Stimulated activated naive CD8-positive, alpha-beta T cell treated with anti-CD3 and anti-CD28 coated beads, Interleukin-15, Interleukin-2, amounts not matched to agents 100 ng/mL and 50 ng/mL, for 24 hours (primary cell): ENCODE measurements around the gene TTC21B.
"Not testable (repeated sequence)": the region's sequence is repeated elsewhere in the genome, so short reads cannot be mapped to it uniquely, and the experiment has no call there.

ENCODE experiments used
- H3K27ac Mint-ChIP-seq: one replicate; pipeline ENCODE4 v1.8.0; 2021; ENCODE audit warnings: mild to moderate bottlenecking, mixed read lengths
- H3K27me3 Mint-ChIP-seq: one replicate; pipeline ENCODE4 v1.8.0; 2021; ENCODE audit warnings: mixed read lengths
- H3K36me3 Mint-ChIP-seq: one replicate; pipeline ENCODE4 v1.8.0; 2021; ENCODE audit warnings: low read depth, mixed read lengths
- H3K4me1 Mint-ChIP-seq: one replicate; pipeline ENCODE4 v1.8.0; 2021; ENCODE audit warnings: low read depth, mixed read lengths
- H3K4me3 Mint-ChIP-seq: one replicate; pipeline ENCODE4 v1.8.0; 2021; ENCODE audit warnings: mild to moderate bottlenecking, mixed read lengths
- H3K9me3 Mint-ChIP-seq: one replicate; pipeline ENCODE4 v1.8.0; 2021; ENCODE audit warnings: mixed read lengths

The TTC21B gene

DNA sequence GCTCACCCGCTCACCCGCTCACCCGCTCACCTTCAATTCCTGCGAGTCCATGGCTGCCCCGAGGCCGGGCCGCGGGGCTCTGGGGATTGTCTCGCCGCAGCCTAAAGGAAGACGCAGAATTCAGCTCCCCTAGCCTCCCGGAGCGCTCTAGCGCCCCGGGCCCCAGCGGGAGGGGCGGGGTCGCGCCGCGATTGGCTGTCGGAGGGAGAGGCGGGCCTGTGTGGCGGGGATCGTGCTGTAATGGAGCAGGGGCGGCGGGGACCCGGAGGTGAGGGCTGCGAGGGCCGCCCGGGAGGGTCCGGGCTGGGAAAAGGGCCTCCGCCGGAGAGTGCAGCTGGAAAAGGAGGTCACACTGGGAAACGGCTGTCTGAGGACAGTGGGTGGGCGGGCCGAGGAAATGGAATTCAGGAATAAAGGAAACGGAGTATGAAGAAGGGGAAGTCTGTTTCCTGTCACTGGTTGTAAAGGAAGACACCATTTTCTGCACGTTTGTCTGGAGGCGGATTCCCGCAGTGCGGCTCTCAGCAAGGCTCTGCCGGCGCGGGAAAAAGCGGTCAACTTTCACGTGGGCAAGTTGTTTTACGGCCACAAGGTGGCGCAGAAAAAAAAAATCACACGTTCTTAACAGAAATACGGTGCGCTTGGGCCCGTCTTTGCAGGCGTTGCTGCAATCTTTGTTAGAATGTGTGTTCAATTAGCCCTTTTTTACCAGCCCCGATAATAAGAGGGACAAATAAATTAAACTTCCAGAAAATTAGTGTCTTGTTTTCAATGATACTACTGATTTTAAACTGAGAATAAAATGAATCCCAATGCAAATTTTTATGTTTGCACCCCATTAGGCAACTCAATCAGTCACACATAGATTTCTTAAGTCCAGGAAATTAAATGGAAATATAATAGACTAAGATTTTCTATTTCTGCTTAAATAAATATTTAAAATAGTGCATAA lies at the start of gene TTC21B:
Gene TTC21B, minus strand, starts transcription at position 122 of the 952 bp plus-strand sequence. Its CDS starts 71 bp downstream, at position 51.
- Mint-ChIP-seq H3K4me3 (peak within 1 kb of the TSS; percentile 38), H3K27me3 (no peaks in the 10 kb centered on the region), H3K36me3 (peaks cover 7% of the 10 kb centered on the region), H3K9me3 (no peaks in the 10 kb centered on the region), H3K4me1 (peaks cover 17% of the 10 kb centered on the region), H3K27ac (no peak within 1 kb of the TSS)

GRCh38 chr2:166000401-166000800 lies 46.8 kb upstream of the TTC21B start:
- H3K4me3 Mint-ChIP-seq = no peak overlapping the region
- H3K9me3 Mint-ChIP-seq = no peaks in the 10 kb centered on the region
- H3K27me3 Mint-ChIP-seq = peaks cover 20% of the 10 kb centered on the region
- no peaks in the 10 kb centered on the region for H3K36me3 Mint-ChIP-seq
- H3K27ac Mint-ChIP-seq = no peak overlapping the region
- no peaks in the 10 kb centered on the region for H3K4me1 Mint-ChIP-seq

- Mint-ChIP-seq H3K27ac (no peak overlapping the region), H3K27me3 (peaks cover 9% of the 10 kb centered on the region), H3K36me3 (no peaks in the 10 kb centered on the region), H3K4me1 (no peaks in the 10 kb centered on the region), H3K9me3 (no peaks in the 10 kb centered on the region), H3K4me3 (no peak overlapping the region)
Observed at GRCh38 chr2:165990846-165991245, 37.3 kb upstream of the TTC21B start.

GRCh38 chr2:165989851-165990250 lies 36.3 kb upstream of the TTC21B start:
- H3K27ac Mint-ChIP-seq = no peak overlapping the region
- peaks cover 14% of the 10 kb centered on the region for H3K27me3 Mint-ChIP-seq
- H3K36me3 Mint-ChIP-seq = no peaks in the 10 kb centered on the region
- no peak overlapping the region for H3K4me3 Mint-ChIP-seq
- H3K9me3 Mint-ChIP-seq = no peaks in the 10 kb centered on the region
- no peaks in the 10 kb centered on the region for H3K4me1 Mint-ChIP-seq

GRCh38 chr2:165985120-165985519 lies 31.5 kb upstream of the TTC21B start:
- H3K4me3 Mint-ChIP-seq = no peak overlapping the region
- no peaks in the 10 kb centered on the region for H3K36me3 Mint-ChIP-seq
- peaks cover 29% of the 10 kb centered on the region for H3K27me3 Mint-ChIP-seq
- H3K9me3 Mint-ChIP-seq = no peaks in the 10 kb centered on the region
- H3K4me1 Mint-ChIP-seq = no peaks in the 10 kb centered on the region
- H3K27ac Mint-ChIP-seq = no peak overlapping the region

DNA sequence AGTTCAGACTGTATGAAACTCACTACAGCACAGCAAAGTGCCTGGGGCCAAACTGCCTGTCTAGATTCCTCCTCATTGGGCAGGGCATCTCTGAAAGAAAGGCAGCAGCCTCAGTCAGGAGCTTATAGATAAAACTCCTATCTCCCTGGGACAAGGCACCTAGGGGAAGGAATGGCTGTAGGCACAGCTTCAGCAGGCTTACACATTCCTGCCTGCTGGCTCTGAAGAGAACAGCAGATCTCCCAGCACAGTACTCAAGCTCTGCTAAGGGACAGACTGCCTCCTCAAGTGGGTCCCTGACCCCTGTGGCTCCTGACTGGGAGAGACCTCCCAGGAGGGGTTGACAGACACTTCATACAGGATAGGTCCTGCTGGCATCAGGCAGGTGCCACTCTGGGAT lies 18.6 kb upstream of the TTC21B start:
- H3K4me3 Mint-ChIP-seq, H3K4me1 Mint-ChIP-seq, H3K36me3 Mint-ChIP-seq, H3K9me3 Mint-ChIP-seq, H3K27ac Mint-ChIP-seq: not testable (repeated sequence)
- peaks cover 31% of the 10 kb centered on the region for H3K27me3 Mint-ChIP-seq

- H3K4me3 Mint-ChIP-seq = no peak overlapping the region
- H3K9me3 Mint-ChIP-seq = no peaks in the 10 kb centered on the region
- H3K4me1 Mint-ChIP-seq = no peaks in the 10 kb centered on the region
- H3K27me3 Mint-ChIP-seq = peaks cover 26% of the 10 kb centered on the region
- H3K36me3 Mint-ChIP-seq = no peaks in the 10 kb centered on the region
- H3K27ac Mint-ChIP-seq = no peak overlapping the region
Observed at GRCh38 chr2:165970663-165971062, 17.1 kb upstream of the TTC21B start.

GRCh38 chr2:165969227-165969626 lies 15.7 kb upstream of the TTC21B start:
- no peaks in the 10 kb centered on the region for H3K36me3 Mint-ChIP-seq
- peaks cover 22% of the 10 kb centered on the region for H3K27me3 Mint-ChIP-seq
- no peak overlapping the region for H3K4me3 Mint-ChIP-seq
- no peaks in the 10 kb centered on the region for H3K9me3 Mint-ChIP-seq
- H3K27ac Mint-ChIP-seq = no peak overlapping the region
- H3K4me1 Mint-ChIP-seq = no peaks in the 10 kb centered on the region

- Mint-ChIP-seq H3K27me3 (peaks cover 16% of the 10 kb centered on the region), H3K27ac (no peak overlapping the region), H3K36me3 (no peaks in the 10 kb centered on the region), H3K4me1 (no peaks in the 10 kb centered on the region), H3K9me3 (no peaks in the 10 kb centered on the region), H3K4me3 (no peak overlapping the region)
Observed at GRCh38 chr2:165967746-165968145, 14.2 kb upstream of the TTC21B start.

GRCh38 chr2:165961818-165962217 lies 8.2 kb upstream of the TTC21B start:
- no peak overlapping the region for H3K4me3 Mint-ChIP-seq
- no peaks in the 10 kb centered on the region for H3K9me3 Mint-ChIP-seq
- H3K4me1 Mint-ChIP-seq = no peaks in the 10 kb centered on the region
- no peaks in the 10 kb centered on the region for H3K36me3 Mint-ChIP-seq
- H3K27me3 Mint-ChIP-seq = no peaks in the 10 kb centered on the region
- no peak overlapping the region for H3K27ac Mint-ChIP-seq

- Mint-ChIP-seq H3K36me3 (no peaks in the 10 kb centered on the region), H3K9me3 (no peaks in the 10 kb centered on the region)
Observed at GRCh38 chr2:165959371-165959770, 5.8 kb upstream of the TTC21B start.

DNA sequence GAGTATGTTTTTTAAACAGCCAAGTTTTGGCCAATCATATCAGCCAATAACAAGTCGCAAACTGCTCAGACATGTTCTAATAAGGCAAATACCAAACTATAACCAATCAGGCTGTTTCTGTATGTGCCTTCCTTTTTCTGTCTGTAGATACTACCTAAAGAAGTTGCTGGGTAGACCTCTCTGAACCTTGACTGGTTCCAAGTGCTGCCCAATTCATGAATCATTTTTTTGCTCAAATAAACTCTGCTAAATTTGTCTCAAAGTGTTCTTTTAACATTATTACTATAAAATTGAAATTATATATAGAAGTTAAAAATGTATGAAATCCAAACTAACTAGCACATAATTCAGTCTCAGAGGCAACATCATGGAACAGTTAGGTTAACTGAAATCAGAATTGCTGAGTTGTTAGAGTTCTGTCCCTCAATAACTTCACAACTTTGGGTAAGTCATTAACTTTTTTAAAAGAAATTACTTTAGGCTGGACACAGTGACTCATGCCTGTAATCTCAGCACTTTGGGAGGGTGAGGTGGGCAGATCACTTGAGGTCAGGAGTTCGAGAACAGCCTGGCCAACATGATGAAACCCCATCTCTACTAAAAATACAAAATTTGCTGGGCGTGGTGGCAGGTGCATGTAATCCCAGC lies 4.9 kb upstream of the TTC21B start:
- H3K4me3 Mint-ChIP-seq = no peak overlapping the region
- H3K27me3 Mint-ChIP-seq = no peaks in the 10 kb centered on the region
- H3K27ac Mint-ChIP-seq = no peak overlapping the region
- no peaks in the 10 kb centered on the region for H3K9me3 Mint-ChIP-seq
- no peaks in the 10 kb centered on the region for H3K36me3 Mint-ChIP-seq
- peaks cover 12% of the 10 kb centered on the region for H3K4me1 Mint-ChIP-seq

More at GRCh38 chr2:165959371-165959770, 5.8 kb upstream of the TTC21B start:
- Mint-ChIP-seq H3K4me3 (no peak overlapping the region), H3K4me1 (peaks cover 12% of the 10 kb centered on the region), H3K27me3 (no peaks in the 10 kb centered on the region), H3K27ac (no peak overlapping the region)

DNA sequence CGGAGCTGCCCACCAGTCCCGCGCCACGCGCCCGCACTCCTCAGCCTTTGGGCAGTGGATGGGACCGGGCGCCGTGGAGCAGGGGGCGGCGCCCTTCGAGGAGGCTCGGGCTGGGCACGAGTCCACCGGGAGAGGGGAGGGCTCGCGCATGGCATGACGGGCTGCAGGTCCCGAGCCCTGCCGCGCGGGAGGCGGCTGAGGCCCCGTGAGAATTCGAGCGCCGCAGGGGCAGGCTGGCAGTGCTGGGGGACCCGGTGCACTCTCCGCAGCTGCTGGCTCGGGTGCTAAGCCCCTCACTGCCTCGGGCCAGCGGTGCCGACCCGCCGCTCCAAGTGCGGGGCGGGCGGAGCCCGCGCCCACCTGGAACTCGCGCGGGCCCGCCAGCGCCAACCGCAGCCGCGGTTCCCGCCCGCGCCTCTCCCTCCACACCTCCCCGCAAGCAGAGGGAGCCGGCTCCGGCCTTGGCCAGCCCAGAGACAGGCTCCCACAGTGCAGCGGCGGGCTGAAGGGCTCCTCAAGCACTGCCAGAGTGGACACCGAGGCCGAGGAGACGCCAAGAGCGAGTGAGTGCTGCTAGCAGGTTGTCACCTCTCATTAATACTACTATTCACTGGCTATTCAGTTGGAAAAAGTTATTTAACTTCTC lies 3.6 kb upstream of the TTC21B start:
- Mint-ChIP-seq H3K27ac (no peak overlapping the region), H3K4me3 (no peak overlapping the region), H3K27me3 (no peaks in the 10 kb centered on the region), H3K9me3 (no peaks in the 10 kb centered on the region), H3K36me3 (no peaks in the 10 kb centered on the region), H3K4me1 (peaks cover 12% of the 10 kb centered on the region)

DNA sequence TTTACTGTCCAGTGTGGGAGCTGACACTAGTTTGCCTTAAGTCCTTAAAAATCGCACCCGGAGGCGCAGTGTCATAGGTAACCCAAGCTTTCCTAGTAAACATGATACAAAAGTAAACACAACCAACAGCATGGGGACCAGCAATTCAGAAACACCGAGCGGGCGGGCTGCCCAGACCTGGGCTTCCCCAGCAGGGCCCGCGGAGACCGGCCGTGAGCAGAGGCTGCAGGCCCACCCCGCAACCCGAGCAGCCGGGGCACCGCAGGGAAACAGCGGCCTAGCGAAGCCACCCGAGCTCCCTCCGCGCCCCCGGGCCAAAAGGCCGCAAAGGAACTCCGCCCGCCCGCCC lies 296 bp downstream of the TTC21B start:
- Mint-ChIP-seq H3K9me3 (no peaks in the 10 kb centered on the region), H3K27ac (no peak overlapping the region), H3K36me3 (peaks cover 12% of the 10 kb centered on the region), H3K4me3 (no peak overlapping the region), H3K27me3 (no peaks in the 10 kb centered on the region), H3K4me1 (peaks cover 17% of the 10 kb centered on the region)

GRCh38 chr2:165952741-165953211 lies 800 bp downstream of the TTC21B start:
- H3K36me3 Mint-ChIP-seq = peaks cover 16% of the 10 kb centered on the region
- no peaks in the 10 kb centered on the region for H3K9me3 Mint-ChIP-seq
- peaks cover 17% of the 10 kb centered on the region for H3K4me1 Mint-ChIP-seq
- no peak overlapping the region for H3K27ac Mint-ChIP-seq
- H3K27me3 Mint-ChIP-seq = no peaks in the 10 kb centered on the region
- no peak overlapping the region for H3K4me3 Mint-ChIP-seq
